ENCODE measurements around the gene SIX4. TPM values are rescaled to one million over a fixed set of nuclear protein-coding genes. Genes with fewer than 3 reads are reported as not detected.

The SIX4 gene
- total RNA-seq, 1 donor from 2014 or later = not detected

DNA sequence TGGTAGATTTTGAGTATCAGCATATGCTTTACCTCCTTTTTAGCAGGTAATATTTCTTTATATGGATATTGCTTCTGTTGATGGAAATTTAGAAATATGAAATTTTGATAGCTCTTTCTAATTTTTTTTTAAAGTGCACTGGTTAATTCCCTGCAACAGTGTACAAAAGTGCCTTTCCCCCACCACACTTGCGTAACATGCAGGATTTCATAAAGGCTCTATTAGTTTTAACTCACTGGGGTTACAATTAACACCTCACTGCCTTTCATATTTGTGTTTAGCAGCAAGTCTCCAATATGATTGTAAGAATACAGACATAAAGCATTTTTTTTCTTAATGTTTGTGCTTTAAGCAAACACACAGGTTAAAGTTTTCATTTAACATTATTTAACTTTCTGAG is 36.1 kb upstream of the SIX4 start:
- no peak for ATAC-seq (ENCODE audit: low read depth)
- ChIA-PET CTCF (no interaction called here), POLR2A (no interaction called here)
- no peak for DNase-seq
- intact Hi-C loops (cut with micrococcal nuclease) = no loop called here
- H3K4me3 Mint-ChIP-seq = no peak overlapping the region
- H3K4me1 Mint-ChIP-seq = peaks cover 25% of the 10 kb centered on the region
- no peaks in the 10 kb centered on the region for H3K9me3 Mint-ChIP-seq
- no peaks in the 10 kb centered on the region for H3K36me3 Mint-ChIP-seq (ENCODE audit: low read depth)
- H3K27ac Mint-ChIP-seq = no peak overlapping the region
- TF ChIP-seq, protein P1, sequence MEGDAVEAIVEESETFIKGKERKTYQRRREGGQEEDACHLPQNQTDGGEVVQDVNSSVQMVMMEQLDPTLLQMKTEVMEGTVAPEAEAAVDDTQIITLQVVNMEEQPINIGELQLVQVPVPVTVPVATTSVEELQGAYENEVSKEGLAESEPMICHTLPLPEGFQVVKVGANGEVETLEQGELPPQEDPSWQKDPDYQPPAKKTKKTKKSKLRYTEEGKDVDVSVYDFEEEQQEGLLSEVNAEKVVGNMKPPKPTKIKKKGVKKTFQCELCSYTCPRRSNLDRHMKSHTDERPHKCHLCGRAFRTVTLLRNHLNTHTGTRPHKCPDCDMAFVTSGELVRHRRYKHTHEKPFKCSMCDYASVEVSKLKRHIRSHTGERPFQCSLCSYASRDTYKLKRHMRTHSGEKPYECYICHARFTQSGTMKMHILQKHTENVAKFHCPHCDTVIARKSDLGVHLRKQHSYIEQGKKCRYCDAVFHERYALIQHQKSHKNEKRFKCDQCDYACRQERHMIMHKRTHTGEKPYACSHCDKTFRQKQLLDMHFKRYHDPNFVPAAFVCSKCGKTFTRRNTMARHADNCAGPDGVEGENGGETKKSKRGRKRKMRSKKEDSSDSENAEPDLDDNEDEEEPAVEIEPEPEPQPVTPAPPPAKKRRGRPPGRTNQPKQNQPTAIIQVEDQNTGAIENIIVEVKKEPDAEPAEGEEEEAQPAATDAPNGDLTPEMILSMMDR (IDR thresholded peaks at IDR 0.05) = no peak
- H3K27me3 Mint-ChIP-seq = no peaks in the 10 kb centered on the region

- H3K4me3 Mint-ChIP-seq = no peak overlapping the region
- no peaks in the 10 kb centered on the region for H3K9me3 Mint-ChIP-seq
- ATAC-seq (ENCODE audit: low read depth) (no peak), DNase-seq (no peak)
- ChIA-PET POLR2A (no interaction called here), CTCF (no interaction called here)
- no peaks in the 10 kb centered on the region for H3K36me3 Mint-ChIP-seq (ENCODE audit: low read depth)
- TF ChIP-seq, protein P1 (IDR thresholded peaks at IDR 0.05) = no peak
- H3K4me1 Mint-ChIP-seq = peaks cover 31% of the 10 kb centered on the region
- no peak overlapping the region for H3K27ac Mint-ChIP-seq
- intact Hi-C loops (cut with micrococcal nuclease) = loop anchor here (10.0 kb wide), 2 partner anchors 664 to 1274 kb away; partner anchors contain the start of genes JKAMP, L3HYPDH and PCNX4
- no peaks in the 10 kb centered on the region for H3K27me3 Mint-ChIP-seq
Observed at GRCh38 chr14:60758885-60759284, 34.7 kb upstream of the SIX4 start.

DNA sequence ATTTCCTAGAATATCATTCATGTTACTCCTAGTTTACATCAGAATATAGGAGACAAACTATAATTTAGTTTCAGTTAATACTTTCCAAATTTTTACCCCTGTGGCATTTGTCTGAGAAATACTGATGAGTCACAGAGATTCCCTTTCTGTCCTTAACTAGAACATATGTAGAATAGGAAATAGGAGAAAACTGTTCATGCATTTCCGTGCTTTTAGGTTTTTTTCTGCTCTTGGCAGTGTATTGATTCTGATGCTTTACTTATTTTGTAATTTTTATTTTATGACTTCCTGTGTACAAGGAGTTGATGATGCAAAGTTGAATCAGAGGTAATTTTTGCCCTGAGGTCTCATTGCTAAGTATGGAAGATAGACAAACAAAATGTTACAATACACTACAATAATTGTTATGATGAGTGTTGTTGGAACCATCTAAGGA is 33.4 kb upstream of the SIX4 start:
- Mint-ChIP-seq H3K9me3 (no peaks in the 10 kb centered on the region), H3K27ac (no peak overlapping the region), H3K4me3 (no peak overlapping the region), H3K4me1 (peaks cover 43% of the 10 kb centered on the region), H3K36me3 (ENCODE audit: low read depth) (no peaks in the 10 kb centered on the region), H3K27me3 (no peaks in the 10 kb centered on the region)
- intact Hi-C loops (cut with micrococcal nuclease) = loop anchor here (10.0 kb wide), 2 partner anchors 663 to 1273 kb away; partner anchors contain the start of genes JKAMP, L3HYPDH and PCNX4
- ChIA-PET CTCF (no interaction called here), POLR2A (no interaction called here)
- DNase-seq (no peak), ATAC-seq (ENCODE audit: low read depth) (no peak)
- TF ChIP-seq, protein P1 (IDR thresholded peaks at IDR 0.05) = no peak

GRCh38 chr14:60756847-60757246 is 32.7 kb upstream of the SIX4 start:
- ChIA-PET CTCF (no interaction called here), POLR2A (no interaction called here)
- no peak for ATAC-seq (ENCODE audit: low read depth)
- H3K9me3 Mint-ChIP-seq = no peaks in the 10 kb centered on the region
- no peaks in the 10 kb centered on the region for H3K27me3 Mint-ChIP-seq
- intact Hi-C loops (cut with micrococcal nuclease) = loop anchor here (10.0 kb wide), 2 partner anchors 662 to 1272 kb away; partner anchors contain the start of genes JKAMP, L3HYPDH and PCNX4
- no peak for DNase-seq
- peaks cover 45% of the 10 kb centered on the region for H3K4me1 Mint-ChIP-seq
- no peak overlapping the region for H3K4me3 Mint-ChIP-seq
- TF ChIP-seq, protein P1 (IDR thresholded peaks at IDR 0.05) = no peak
- H3K36me3 Mint-ChIP-seq (ENCODE audit: low read depth) = no peaks in the 10 kb centered on the region
- no peak overlapping the region for H3K27ac Mint-ChIP-seq

GRCh38 chr14:60753264-60754119 is 29.3 kb upstream of the SIX4 start:
- H3K4me1 Mint-ChIP-seq = peaks cover 42% of the 10 kb centered on the region
- H3K27ac Mint-ChIP-seq = peak overlapping the region; percentile 81
- TF ChIP-seq, protein P1 (IDR thresholded peaks at IDR 0.05) = no peak
- intact Hi-C loops (cut with micrococcal nuclease) = loop anchor here (1.0 to 10.0 kb wide), 6 partner anchors 19 to 1269 kb away; partner anchors contain the start of genes JKAMP, L3HYPDH, MNAT1 and PCNX4
- H3K4me3 Mint-ChIP-seq = peak overlapping the region; percentile 52
- POLR2A ChIA-PET = interaction anchor here (0.7 to 0.8 kb wide), 4 partner anchors 12 to 232 kb away, joined by 3 to 9 read pairs (median 4); no protein-coding TSS in a partner anchor
- CTCF ChIA-PET = interaction anchor here (1.0 kb wide), 1 partner anchor 95 kb away, joined by 3 read pairs; no protein-coding TSS in a partner anchor
- H3K36me3 Mint-ChIP-seq (ENCODE audit: low read depth) = no peaks in the 10 kb centered on the region
- ATAC-seq (ENCODE audit: low read depth) (peak; percentile 95), DNase-seq (no peak)
- no peaks in the 10 kb centered on the region for H3K27me3 Mint-ChIP-seq
- no peaks in the 10 kb centered on the region for H3K9me3 Mint-ChIP-seq

Data from activated B cell treated with CpG ODN at 0.5 μM for 24 hours (primary cell).